NOMO-1 (cell line): ENCODE measurements around the gene RPL15.
"Not testable (repeated sequence)": the region's sequence is repeated elsewhere in the genome, so short reads cannot be mapped to it uniquely, and the experiment has no call there.

ENCODE experiments used
- DNase-seq, 2 experiments: peaks; one replicate each; lab custom pipeline; 2025; ENCODE audit not compliant: unreplicated experiment in 2 of 2; lab: John Stamatoyannopoulos, UW

RPL15 gene

GRCh38 chr3:23888617-23889228 lies 28.2 kb upstream of the RPL15 start:
- peak in 1 of 2 experiments; percentile 35 for DNase-seq

GRCh38 chr3:23889386-23889785 lies 27.5 kb upstream of the RPL15 start:
- peak; percentile 24 to 54 for DNase-seq

GRCh38 chr3:23889950-23890349 lies 27.0 kb upstream of the RPL15 start:
- DNase-seq: no peak

- DNase-seq: no peak
Observed at GRCh38 chr3:23894254-23895061, 22.5 kb upstream of the RPL15 start.

- DNase-seq: no peak
Observed at GRCh38 chr3:23895181-23895580, 21.8 kb upstream of the RPL15 start.

- no peak for DNase-seq
Observed at GRCh38 chr3:23900744-23901143, 16.2 kb upstream of the RPL15 start.

- DNase-seq: no peak
Observed at GRCh38 chr3:23904545-23904944, 12.4 kb upstream of the RPL15 start.

GRCh38 chr3:23909341-23909740 lies 7.6 kb upstream of the RPL15 start:
- no peak for DNase-seq

- no peak for DNase-seq
Observed at GRCh38 chr3:23911397-23911796, 5.5 kb upstream of the RPL15 start.

GRCh38 chr3:23912335-23912734 lies 4.6 kb upstream of the RPL15 start:
- DNase-seq: not testable (repeated sequence)

- no peak for DNase-seq
Observed at GRCh38 chr3:23913182-23913581, 3.8 kb upstream of the RPL15 start.

- no peak for DNase-seq
Observed at GRCh38 chr3:23913873-23914743, 2.8 kb upstream of the RPL15 start.

GRCh38 chr3:23915537-23916108 lies 1.3 kb upstream of the RPL15 start:
- DNase-seq: peak; percentile 9 to 17

- peak; percentile 60 to 71 for DNase-seq
Observed at GRCh38 chr3:23916152-23916885, 613 bp upstream of the RPL15 start.

GRCh38 chr3:23917679-23918303 lies 859 bp downstream of the RPL15 start:
- not testable (repeated sequence) for DNase-seq

GRCh38 chr3:23918331-23918730 lies 1.4 kb downstream of the RPL15 start:
- DNase-seq: not testable (repeated sequence)

- DNase-seq: peak in 1 of 2 experiments; percentile 18
Observed at GRCh38 chr3:23919628-23920027, 2.7 kb downstream of the RPL15 start.

- no peak for DNase-seq
Observed at GRCh38 chr3:23920151-23920655, 3.3 kb downstream of the RPL15 start.

GRCh38 chr3:23921052-23921511 lies 4.2 kb downstream of the RPL15 start:
- DNase-seq: peak in 1 of 2 experiments; percentile 5
